WTC11 (cell line): ENCODE data around the gene GNAL. TPM values are rescaled to one million over a fixed set of nuclear protein-coding genes. Genes with fewer than 3 reads are reported as not detected.

Experiments
- AR ChIP-seq: fragments of 250-450 bp; sonication (Bioruptor Pico); IDR thresholded peaks from 2 replicates; pipeline ENCODE4 v1.9.0; 2021; ENCODE audit warnings: mild to moderate bottlenecking
- CREM ChIP-seq: sonication (generic); formaldehyde crosslinking; IDR thresholded peaks from 2 replicates; pipeline ENCODE4 v1.8.1; 2022; ENCODE audit warnings: mild to moderate bottlenecking, missing genetic modification reagents, moderate library complexity
- ERG ChIP-seq: fragments of 250-450 bp; sonication (Bioruptor Pico); IDR thresholded peaks from 2 replicates; pipeline ENCODE4 v1.8.0; 2021; ENCODE audit warnings: mild to moderate bottlenecking
- FOXK1 ChIP-seq: sonication (generic); formaldehyde crosslinking; IDR thresholded peaks from 2 replicates; pipeline ENCODE4 v1.8.0; 2022; ENCODE audit warnings: mild to moderate bottlenecking, moderate library complexity, missing genetic modification reagents
- FOXP4 ChIP-seq: sonication (generic); formaldehyde crosslinking; IDR thresholded peaks from 2 replicates; pipeline ENCODE4 v1.8.0; 2022; ENCODE audit warnings: mild to moderate bottlenecking, missing genetic modification reagents
- HMGXB4 ChIP-seq: sonication (generic); formaldehyde crosslinking; IDR thresholded peaks from 2 replicates; pipeline ENCODE4 v1.8.1; 2023; ENCODE audit warnings: mild to moderate bottlenecking, moderate library complexity, missing genetic modification reagents
- JAZF1 ChIP-seq: fragments of 250-450 bp; sonication (Bioruptor Pico); IDR thresholded peaks from 2 replicates; pipeline ENCODE4 v1.9.0; 2021; ENCODE audit warnings: moderate library complexity, mild to moderate bottlenecking, inconsistent platforms
- KAT7 ChIP-seq: sonication (generic); formaldehyde crosslinking; IDR thresholded peaks from 2 replicates; pipeline ENCODE4 v1.8.1; 2023; ENCODE audit warnings: missing genetic modification reagents, mild to moderate bottlenecking, borderline replicate concordance
- MAX ChIP-seq: sonication (generic); formaldehyde crosslinking; IDR thresholded peaks from 2 replicates; pipeline ENCODE4 v1.8.0; 2022; ENCODE audit warnings: mild to moderate bottlenecking, missing genetic modification reagents
- NFE2L1 ChIP-seq: sonication (generic); formaldehyde crosslinking; IDR thresholded peaks from 2 replicates; pipeline ENCODE4 v1.8.1; 2023; ENCODE audit warnings: missing genetic modification reagents
- NFYB ChIP-seq: sonication (generic); formaldehyde crosslinking; conservative IDR thresholded peaks from 2 replicates; pipeline ENCODE4 v1.8.0; 2022; ENCODE audit warnings: low read depth, missing genetic modification reagents
- OVOL2 ChIP-seq: fragments of 250-450 bp; sonication (Bioruptor Pico); IDR thresholded peaks from 2 replicates; pipeline ENCODE4 v1.9.0; 2021; ENCODE audit warnings: mild to moderate bottlenecking, borderline replicate concordance
- RORB ChIP-seq: fragments of 250-450 bp; sonication (Bioruptor Pico); IDR thresholded peaks from 2 replicates; pipeline ENCODE4 v1.9.0; 2021; ENCODE audit warnings: mild to moderate bottlenecking
- SMAD4 ChIP-seq: sonication (generic); formaldehyde crosslinking; IDR thresholded peaks from 2 replicates; pipeline ENCODE4 v1.8.0; 2022; ENCODE audit warnings: mild to moderate bottlenecking, missing genetic modification reagents
- SOX15 ChIP-seq: fragments of 250-450 bp; sonication (Bioruptor Pico); IDR thresholded peaks from 2 replicates; pipeline ENCODE4 v1.9.0; 2021; ENCODE audit warnings: mild to moderate bottlenecking
- TP53 ChIP-seq: sonication (generic); formaldehyde crosslinking; IDR thresholded peaks from 2 replicates; pipeline ENCODE4 v1.8.1; 2023; ENCODE audit warnings: mild to moderate bottlenecking, missing genetic modification reagents
- USF2 ChIP-seq: sonication (generic); formaldehyde crosslinking; IDR thresholded peaks from 2 replicates; pipeline ENCODE4 v1.8.1; 2023; ENCODE audit warnings: mild to moderate bottlenecking, missing genetic modification reagents, moderate library complexity
- ZNF121 ChIP-seq: sonication (generic); formaldehyde crosslinking; IDR thresholded peaks from 2 replicates; pipeline ENCODE4 v1.8.0; 2023; ENCODE audit warnings: missing genetic modification reagents
- ZNF281 ChIP-seq: sonication (generic); formaldehyde crosslinking; IDR thresholded peaks from 2 replicates; pipeline ENCODE4 v1.8.0; 2023; ENCODE audit warnings: mild to moderate bottlenecking, missing genetic modification reagents
- ZNF532 ChIP-seq: fragments of 250-450 bp; sonication (Bioruptor Pico); IDR thresholded peaks from 2 replicates; pipeline ENCODE4 v1.9.0; 2021; ENCODE audit warnings: mild to moderate bottlenecking, borderline replicate concordance
- total RNA-seq: library from RNA; stranded (reverse); gene quantifications from 3 replicates; pipeline ENCODE4 v1.2.3, GENCODE V29; 2021

The GNAL gene
- total RNA-seq, 1 experiment from 2014 or later, result 22.3 TPM

- TF ChIP-seq RORB (CRISPR knock-in tag), result no peak
- TF ChIP-seq SMAD4 (CRISPR knock-in tag), result no peak
- TF ChIP-seq ZNF281 (CRISPR knock-in tag), result no peak
- TF ChIP-seq ZNF532 (CRISPR knock-in tag), result no peak
- TF ChIP-seq NFE2L1, result peak; percentile 54; the same call in 1 of the 2 replicates
- TF ChIP-seq OVOL2 (CRISPR knock-in tag), result no peak
- TF ChIP-seq FOXP4, result no peak
- TF ChIP-seq USF2 (CRISPR knock-in tag), result no peak; the same call in 1 of the 2 replicates
- 0 out of 2 replicates have a peak, but pooled peaks have one; percentile 29 for TF ChIP-seq KAT7 (CRISPR knock-in tag)
- TF ChIP-seq TP53 (CRISPR knock-in tag), result no peak; the same call in 1 of the 2 replicates
- TF ChIP-seq ZNF121 (CRISPR knock-in tag), result no peak
- no peak for TF ChIP-seq CREM
- no peak for TF ChIP-seq ERG (CRISPR knock-in tag)
- no peak; the same call in 1 of the 2 replicates for TF ChIP-seq MAX
- TF ChIP-seq JAZF1 (CRISPR knock-in tag), result no peak
- TF ChIP-seq HMGXB4, result peak; percentile 64; the same call in 1 of the 2 replicates
- TF ChIP-seq FOXK1, result peak; percentile 67; the same call in 1 of the 2 replicates
- TF ChIP-seq AR (CRISPR knock-in tag), result no peak
- TF ChIP-seq SOX15 (CRISPR knock-in tag), result no peak
- no peak; the same call in 1 of the 2 replicates for TF ChIP-seq NFYB (CRISPR knock-in tag)
These were observed 62.5 kb downstream of the GNAL start (continued) for GRCh38 chr18:11751341-11752115.
